Stimulated activated CD8-positive, alpha-beta memory T cell treated with anti-CD3 and anti-CD28 coated beads, Interleukin-12 subunit alpha, Interleukin-12 subunit beta, amount 100 ng/mL, for 24 hours (primary cell): ENCODE results near the gene CADPS2.

Experiments used
- DNase-seq: peaks from one replicate; pipeline ENCODE4 v3.0.0-alpha.2; 2020; ENCODE audit errors: extremely low read depth

CADPS2 gene

DNA sequence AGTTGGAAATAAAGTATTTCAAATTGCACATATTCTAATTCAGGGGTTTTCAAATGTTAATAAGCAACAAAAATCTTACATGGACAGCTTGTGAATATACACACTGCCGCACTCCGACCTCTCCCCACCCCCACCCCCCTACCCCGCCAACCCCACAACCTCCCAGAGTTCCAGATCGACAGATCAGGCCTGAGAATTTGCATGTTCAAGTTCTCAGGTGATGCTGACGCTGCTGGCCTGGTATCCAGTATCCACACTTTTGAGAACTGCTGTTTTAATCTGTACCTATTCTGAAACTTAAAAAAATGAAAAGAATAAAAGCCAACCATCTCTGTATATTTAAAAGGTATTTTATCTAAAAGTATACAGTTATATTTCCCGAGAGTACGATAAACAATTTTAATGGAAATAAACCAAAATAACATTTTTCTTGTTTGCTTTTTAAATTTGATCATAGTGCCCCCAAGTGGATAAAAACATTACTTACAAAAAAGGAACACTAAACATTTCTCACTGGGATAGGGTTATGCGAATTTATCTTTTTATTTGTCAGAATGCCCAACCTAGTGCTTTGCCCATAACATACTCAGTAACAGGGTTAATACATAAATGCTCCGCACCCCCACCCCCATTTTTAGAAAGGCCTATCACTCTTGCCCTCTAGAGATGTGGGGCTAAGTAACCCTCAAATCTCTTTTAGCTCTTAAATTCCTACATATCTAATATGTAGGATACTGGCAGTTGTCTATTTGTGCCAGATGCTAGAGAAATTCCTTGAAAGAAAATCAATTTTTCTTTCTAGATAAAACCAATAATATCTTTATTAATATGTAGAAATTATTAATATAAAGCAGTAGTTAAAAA, 353.6 kb downstream of the CADPS2 start:
- DNase-seq = no peak

DNA sequence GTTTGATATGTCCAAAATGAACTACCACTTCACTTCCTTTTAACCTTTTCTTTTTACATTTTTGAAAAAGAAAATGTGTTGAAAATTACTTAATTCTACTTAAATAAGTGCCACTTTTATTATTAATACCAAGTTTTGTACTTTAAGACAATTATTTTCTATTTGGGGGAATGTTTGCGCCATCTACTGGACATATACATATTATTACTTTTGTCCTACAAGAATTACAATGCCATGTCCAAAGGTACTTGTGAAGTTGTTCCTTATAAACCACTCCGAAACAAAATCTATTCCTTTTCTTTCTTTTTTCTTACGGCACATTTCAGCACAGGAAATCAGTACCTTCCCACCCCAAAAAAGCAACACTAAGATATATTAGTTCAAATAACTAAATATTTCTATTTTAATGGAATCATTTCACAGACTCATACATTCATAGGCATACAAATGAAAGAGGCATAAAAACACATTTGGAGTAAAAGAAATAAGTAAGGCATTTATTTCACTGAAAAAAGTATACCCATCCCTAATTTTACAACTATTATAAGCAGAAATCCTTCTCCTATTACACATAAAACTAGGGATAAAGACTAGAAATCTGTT, 357.3 kb downstream of the CADPS2 start:
- no peak for DNase-seq

DNA sequence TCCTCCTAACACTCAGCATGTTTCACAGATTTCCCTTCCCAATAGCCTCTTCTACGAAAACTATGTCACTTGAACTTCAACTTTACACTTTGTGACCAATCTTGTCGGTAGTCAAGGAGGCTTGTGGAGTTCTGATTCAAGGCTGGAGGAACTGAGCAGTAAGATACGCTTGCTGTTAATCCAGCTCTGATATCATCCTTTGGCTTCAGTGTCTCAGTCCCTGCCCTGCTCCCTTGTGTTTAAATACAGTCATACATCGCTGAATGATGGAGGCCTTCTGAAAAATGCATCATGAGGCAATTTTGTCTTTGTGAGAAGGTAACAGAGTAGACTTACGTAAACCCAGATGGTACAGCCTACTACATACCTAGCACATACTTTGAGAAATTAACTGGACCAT, 360.9 kb downstream of the CADPS2 start:
- no peak for DNase-seq

DNA sequence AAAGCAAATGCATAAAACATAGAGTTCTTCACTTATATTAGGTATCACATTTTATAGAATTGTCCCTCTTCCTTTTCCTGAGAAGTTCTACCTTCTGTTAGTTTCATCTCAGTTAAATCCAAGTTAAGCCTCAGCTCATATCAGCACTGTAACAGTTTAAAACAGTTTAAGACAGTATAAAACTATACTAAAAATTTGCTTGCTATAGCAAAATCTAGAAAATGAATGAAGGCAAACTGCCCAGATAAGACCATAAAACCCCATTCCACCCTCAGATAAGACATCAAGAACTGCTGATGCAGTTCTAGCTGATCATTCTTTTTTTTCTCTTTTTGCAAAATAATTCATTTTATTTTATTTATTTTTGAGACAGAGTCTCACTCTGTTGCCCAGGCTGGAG, 364.5 kb downstream of the CADPS2 start:
- DNase-seq = no peak

DNA sequence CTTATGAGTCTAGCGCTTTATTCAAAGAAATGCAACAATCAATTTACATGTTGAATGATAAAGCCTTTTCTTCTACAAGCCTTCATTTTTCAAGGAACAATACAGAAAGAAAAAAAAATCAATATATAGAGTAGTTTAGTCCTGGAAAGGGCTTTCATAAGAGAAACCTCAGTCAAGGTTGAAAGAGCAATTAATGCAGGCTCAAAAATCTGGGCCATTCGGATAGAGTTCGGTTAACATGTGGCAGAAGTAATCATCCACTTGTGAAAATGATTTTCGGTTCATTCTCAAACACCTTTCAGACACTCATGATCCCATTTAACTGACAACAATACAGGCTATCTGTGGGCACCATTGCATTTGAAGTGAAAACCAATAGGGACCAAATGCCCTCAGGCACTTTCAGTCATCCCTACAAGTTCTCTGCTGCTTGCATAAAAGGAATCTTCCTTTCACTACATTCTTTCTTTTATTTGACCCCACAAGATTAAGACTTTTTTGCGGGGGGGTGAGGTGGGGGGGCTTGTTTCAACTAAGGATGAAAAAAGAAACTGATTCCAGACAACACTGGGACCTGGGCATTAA, 365.2 kb downstream of the CADPS2 start:
- DNase-seq = no peak

DNA sequence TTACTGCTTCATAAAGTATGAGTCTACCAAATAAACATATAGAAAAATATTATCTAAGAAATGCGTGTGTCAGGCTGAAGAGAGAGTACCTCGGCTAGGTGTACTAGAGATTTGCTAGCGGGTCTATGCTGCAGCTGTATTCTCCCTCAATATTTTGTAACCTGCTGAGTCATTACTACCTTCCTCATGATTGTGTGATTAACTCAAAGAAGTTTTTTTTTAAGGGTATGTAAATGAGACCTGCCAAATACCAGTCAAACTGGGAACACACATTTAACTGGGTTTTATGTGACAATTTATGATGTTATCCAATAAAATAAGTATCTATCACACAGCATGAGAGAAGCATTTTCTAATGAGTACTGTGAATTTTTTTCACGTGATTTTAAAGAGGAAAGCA, 367.8 kb downstream of the CADPS2 start:
- DNase-seq = no peak

DNA sequence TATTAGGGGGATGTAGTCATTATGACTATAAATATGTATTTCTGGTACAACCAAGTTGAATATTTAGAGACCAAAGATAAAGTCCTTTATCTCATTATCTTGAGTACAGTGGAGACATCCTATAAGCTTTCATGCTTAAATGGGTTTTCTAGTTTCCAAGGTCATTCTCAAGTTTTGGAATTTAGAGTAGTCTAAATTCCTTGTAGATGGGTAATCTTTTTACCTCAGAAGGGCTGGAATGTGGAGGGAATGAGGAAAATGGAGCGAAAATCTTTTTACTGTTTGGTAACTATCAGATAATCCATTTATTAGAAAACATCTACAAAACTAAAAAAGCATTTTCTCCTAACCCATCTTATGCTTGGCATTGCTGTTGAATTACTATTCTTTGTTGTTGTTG, 368.7 kb downstream of the CADPS2 start:
- no peak for DNase-seq

DNA sequence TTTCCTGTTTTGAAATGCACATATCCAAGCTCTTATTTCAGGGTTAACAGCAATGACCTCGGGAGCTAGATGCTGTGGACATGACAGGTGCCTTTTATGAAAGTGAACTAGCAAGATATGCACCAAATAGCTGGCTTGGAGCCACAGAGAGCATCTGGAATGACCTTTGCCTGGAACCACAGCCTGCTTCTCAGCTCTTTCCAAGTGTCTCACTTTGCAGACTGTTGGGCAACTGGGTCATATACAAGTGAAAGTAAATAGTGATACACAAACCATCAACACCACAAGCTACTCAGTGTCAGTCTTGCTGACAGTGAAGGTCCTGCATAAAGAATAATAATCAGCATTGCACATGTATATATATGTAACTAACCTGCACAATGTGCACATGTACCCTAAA, 370.9 kb downstream of the CADPS2 start:
- no peak for DNase-seq

DNA sequence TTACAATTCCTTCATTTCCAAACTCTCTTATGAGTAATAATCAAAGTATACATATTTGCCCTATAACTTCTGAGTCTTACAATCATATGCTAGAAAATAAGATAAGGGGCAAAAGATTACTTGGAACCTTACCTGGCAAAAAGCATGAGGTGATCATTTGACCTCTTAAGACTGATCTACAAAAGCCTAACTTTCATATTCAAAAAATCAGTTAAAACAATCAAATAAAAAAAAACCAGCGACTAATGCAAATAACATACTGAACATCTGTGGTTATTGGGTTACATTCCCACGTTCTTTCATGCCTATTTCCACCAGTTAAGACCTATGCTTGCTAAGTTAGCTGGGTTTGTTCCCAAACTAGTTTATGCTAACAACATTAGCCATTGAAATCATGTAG, 375.0 kb downstream of the CADPS2 start:
- DNase-seq = no peak

DNA sequence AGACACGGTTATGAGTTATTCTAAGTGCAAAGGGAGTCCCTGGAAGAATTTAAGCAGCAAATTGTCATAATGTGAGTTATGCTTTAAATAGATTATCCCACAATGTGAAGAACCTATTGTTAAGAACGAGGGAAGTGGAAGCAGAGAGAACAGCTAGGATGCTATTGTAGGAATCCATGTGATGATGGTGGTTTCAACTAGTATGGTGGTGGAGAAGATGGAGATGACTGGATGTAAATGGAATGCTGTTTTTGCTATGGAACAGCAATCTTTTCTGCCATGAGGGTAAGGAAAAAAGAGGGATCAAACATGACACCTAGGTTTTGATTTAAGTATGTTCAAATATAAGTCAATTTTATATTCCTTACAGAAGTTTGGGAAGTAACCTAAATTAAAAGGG, 378.7 kb downstream of the CADPS2 start:
- no peak for DNase-seq

DNA sequence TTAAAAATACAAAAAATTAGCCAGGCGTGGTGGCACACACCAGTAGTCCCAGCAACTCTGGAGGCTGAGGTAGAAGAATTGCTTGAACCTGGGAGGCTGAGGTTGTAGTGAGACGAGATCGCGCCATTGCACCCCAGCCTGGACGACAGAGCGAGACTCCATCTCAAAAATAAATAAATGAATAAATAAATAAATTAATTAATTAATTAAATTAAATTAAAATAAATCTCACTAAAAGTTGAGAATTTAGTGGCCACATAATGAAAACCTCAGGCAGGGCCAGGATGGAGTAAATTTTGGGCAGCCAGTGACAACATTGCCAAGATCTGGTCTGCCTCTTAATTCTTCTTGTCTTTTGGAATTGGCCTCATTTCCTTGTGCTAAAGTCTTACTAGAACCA, 394.3 kb downstream of the CADPS2 start:
- no peak for DNase-seq

DNA sequence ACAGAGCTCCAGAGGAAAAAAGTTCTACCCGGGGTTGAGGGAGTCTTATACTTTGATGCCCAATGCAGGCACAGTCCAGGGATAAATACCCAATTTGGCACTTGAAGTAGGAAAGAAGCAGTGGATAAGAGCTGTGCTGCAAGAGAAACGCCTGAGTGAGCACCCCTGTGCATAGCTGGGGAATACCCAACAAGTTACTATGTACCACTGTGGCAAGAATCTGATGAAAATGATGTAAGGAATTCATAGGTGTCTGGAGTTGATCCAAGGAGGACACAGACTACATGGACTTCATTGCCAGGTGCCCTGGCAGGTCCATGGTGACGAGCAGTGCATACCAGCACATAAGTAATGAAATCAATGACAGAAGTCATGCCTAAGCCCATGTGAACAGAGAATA, 398.0 kb downstream of the CADPS2 start:
- no peak for DNase-seq

DNA sequence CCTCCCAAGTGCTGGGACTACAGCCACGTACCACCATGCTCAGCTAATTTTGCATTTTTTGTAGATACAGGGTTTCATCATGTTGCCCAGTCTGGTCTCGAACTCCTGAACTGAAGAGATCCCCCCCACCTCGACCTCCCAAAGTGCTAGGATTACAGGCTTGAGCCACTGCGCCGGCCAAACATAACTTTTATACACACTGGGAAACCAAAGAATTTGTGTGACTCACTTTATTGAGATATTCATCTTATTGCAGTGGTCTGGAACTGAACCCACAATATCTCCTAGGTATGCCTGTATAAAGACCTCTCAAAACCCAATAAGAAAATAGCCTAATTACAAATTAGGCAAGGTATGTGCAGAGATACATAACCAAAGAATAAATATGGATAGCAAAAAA, 399.1 kb downstream of the CADPS2 start:
- no peak for DNase-seq

DNA sequence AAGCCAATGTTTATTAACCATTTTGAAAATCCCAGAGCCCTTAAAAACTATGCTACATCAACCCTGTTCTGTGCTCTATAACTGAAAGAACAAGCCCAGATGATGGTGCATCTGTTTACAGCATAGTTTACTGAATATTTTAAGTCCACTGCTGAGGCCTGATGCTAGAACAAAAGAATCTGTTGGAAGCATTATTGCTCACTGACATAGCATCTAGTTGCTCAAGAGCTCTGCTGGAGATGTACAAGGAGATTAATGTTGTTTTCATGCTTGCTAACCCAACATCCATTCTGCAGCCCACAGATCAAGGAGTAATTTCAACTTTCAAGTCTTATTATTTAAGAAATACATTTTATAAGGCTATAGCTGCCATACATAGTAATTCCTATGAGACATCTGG, 400.4 kb downstream of the CADPS2 start:
- no peak for DNase-seq

DNA sequence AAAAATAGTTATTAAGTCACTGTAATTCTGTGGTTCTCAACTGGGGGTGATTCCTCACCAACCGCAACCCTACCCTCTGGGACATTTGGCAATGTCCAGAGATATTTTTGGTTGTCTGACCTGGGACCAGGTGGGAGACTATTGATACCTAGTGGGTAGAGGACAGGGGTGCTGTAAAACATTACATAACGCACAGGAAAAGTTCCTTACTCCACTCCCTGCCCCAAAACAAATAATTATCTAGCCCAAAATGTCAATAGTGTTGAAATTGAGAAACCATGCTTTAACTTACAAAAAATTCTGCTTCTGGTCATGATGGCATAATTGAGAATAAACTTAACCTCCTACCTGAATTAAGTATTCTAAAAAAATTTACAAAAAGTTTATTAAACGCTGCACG, 404.0 kb downstream of the CADPS2 start:
- DNase-seq = no peak

DNA sequence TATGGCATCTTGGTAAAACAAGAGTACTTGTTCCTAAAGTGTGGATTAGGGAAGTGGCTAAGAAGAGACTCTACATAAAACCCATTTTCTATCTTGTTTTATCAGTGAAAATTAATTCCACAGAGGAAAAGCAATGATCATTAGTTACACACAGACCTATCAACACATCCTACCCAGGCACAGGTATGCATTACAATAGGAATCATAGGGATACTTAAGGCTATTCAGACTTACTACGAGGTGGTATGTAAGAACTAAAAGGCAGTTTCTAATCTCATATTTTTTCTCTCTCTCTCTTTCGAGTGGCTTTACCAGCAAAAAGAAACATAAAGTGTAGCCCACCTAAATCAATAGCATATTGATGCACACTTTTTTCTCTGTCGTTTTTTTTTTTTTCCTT, 415.4 kb downstream of the CADPS2 start:
- no peak for DNase-seq

DNA sequence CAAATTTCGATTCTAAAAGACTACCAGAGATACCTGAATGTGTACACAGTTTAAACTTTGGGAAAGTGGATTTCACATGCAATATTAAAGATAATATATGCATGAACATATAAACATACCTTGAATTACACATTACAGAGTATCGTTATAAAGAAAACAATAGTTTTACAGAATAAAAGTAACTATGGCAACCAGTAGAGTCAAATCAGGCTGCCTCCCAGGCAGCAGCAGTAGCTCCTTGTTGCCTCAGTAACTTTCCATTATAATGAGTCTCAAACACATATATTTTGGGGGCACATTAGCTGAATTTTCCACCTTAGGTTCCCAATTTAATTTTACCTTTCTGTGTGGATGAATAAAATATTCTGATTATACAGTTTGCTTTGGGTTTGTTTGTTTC, 417.3 kb downstream of the CADPS2 start:
- no peak for DNase-seq

DNA sequence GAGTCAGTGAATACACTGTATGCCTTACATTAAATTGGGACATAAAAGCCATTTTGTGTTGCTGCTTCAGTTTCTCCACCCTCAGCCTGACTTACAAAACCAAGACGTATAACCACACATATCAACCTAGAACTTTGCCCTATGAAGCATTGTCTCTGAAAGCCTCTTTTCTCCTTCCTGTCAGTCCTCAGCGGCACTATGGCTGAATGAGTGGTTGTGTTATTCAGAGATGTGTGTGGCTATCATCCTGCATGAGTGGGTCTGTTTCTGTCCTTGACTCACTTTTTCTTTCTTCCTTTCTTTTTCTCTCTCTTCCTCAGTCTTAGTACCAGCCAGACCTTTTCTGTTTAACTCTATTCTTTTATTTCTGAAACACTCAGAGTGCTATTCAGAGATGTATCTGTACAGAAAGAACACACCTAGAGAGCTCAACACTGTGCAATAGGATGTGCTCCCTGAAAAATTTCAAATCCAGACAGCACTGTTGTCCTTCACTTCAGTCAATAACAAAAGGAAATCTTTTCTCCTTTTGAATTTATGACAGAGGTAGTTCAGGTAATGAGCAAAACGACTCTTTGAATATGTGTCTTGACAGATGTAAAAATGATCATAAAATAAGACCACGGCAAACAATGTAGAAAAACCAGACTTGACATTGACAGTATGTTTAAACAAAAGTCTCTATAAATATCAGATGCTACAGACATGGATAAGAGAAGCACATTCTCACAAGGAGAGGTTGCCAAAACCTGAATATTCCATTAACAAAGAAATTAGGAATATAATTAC, 418.4 kb downstream of the CADPS2 start:
- no peak for DNase-seq

DNA sequence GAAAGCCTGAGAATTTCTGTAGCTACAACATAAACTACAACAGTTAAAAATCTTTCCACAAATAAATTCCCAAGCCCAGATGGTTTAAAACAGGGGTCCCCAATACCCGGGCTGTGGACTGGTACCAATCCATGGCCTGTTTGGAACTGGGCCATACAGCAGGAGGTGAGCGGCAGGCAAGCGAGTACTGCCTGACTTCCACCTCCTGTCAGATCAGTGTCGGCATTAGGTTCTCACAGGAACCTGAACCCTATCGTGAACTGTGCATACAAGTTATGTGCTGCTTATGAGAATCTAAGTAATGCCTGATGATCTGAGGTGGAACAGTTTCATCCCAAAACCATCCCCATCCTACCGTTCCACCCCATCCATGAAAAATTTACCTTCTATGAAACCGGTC, 421.0 kb downstream of the CADPS2 start:
- no peak for DNase-seq

DNA sequence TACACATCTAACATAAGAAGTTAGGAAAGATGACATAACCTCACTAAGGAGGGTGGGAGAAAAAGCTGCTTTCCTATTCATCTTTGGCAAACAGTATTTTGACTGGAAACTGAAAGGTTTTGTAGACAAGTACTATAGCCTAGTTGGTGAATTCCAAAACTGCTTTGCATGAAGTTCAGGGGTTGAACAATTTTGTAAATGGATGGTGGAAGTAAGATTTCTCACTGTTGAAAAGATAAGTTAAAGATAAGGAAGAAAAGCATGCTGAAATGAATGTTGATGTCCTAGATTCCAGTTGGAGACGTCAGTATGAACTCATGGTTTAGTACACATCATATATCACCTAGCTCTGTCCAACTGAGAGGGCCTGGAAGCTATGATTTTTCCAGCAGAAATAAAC, 422.6 kb downstream of the CADPS2 start:
- no peak for DNase-seq

DNA sequence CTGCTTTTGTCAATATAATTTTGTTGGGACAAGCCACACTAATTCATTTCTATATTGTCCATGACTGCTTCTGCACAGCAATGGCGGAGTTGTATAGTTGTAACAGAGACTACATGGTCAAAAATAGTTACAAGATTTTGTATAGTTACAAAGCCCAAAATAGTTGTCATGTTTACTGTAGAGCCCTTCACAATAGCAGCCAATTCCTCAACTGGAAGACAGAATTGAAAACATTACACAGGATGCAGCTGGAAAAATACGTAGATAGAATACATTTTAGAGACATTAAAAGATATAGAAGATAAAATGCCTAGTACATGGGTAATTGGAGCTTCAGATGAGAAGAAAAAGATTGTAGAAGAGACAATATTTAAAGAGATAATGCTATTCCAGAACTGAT, 425.3 kb downstream of the CADPS2 start:
- no peak for DNase-seq

DNA sequence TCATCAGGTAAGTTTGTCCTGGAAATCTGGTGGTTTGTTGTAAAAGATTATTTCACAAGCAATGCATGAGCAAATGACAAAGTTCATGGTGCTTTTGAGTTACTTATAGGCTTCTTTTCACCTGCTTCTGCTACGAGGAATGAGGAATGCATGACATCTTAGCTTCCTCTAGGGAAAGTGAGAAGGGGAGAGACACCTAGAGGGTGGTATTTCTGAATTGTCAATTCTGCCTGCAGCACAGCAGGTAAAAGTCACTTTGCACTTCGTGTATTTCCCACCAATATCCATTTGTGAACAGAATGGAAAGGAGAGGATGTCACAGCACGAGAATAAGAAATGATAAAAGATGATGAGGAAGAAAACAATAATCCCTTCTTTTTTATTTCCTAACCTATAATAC, 428.3 kb downstream of the CADPS2 start:
- no peak for DNase-seq

DNA sequence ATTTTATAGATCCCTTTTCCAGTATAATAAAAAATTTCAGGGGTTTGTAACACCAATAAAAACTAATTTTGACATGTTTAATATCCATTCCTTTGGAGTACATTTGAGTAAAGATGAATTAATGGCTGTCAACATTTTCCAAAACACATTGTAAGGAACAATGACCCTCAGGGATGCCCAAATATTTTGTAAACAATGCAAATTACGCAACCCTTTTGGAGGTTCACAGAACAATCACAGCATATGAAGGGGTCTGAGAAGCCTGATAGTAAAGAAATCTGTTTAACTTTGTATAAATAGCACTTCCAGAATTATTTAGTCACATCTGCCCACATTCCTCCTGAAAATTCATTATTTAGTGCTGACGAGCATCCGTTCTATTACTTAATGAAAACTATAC, 428.9 kb downstream of the CADPS2 start:
- no peak for DNase-seq
